G401 (cell line): Measurements from ENCODE around the gene ARMH3. TPM values are rescaled to one million over a fixed set of nuclear protein-coding genes. Genes with fewer than 3 reads are reported as not detected.
"Not testable (repeated sequence)": the region's sequence is repeated elsewhere in the genome, so short reads cannot be mapped to it uniquely, and the experiment has no call there.

Experiments
- DNase-seq: peaks from one replicate; pipeline ENCODE4 v3.0.0-alpha.2; 2015; ENCODE audit warnings: low spot score
- in situ Hi-C: cut with HindIII; loops from 2 replicates; pipeline ENCODE4 v1.10.0; 2016; ENCODE audit warnings: low sequenced_read_pairs, mixed read lengths
- total RNA-seq: library from RNA; depleted of rRNA; stranded (reverse); fragments of >200 nt; shearing (Covaris generic); gene quantifications from 2 replicates; pipeline ENCODE4 v1.2.3, GENCODE V29; 2014

ARMH3 gene
- total RNA-seq, 1 experiment from 2014 or later = 15.3 TPM

- in situ Hi-C loops = not testable (repeated sequence)
- DNase-seq = peak; percentile 43
These were observed 909 bp downstream of the ARMH3 start for GRCh38 chr10:102054881-102055646.

- in situ Hi-C loops = no loop called here
- no peak for DNase-seq
These were observed 9.9 kb downstream of the ARMH3 start for GRCh38 chr10:102046095-102046494.

GRCh38 chr10:102045292-102045691, 10.7 kb downstream of the ARMH3 start:
- DNase-seq = no peak
- in situ Hi-C loops = no loop called here

GRCh38 chr10:102040305-102041050, 15.5 kb downstream of the ARMH3 start:
- in situ Hi-C loops = no loop called here
- no peak for DNase-seq

GRCh38 chr10:102038410-102038809, 17.6 kb downstream of the ARMH3 start:
- no peak for DNase-seq
- in situ Hi-C loops = no loop called here

GRCh38 chr10:102035807-102036206, 20.2 kb downstream of the ARMH3 start:
- not testable (repeated sequence) for DNase-seq

GRCh38 chr10:102033787-102034186, 22.2 kb downstream of the ARMH3 start:
- in situ Hi-C loops = no loop called here

More at GRCh38 chr10:102035807-102036206, 20.2 kb downstream of the ARMH3 start:
- in situ Hi-C loops = not testable (repeated sequence)

GRCh38 chr10:102027261-102027660, 28.7 kb downstream of the ARMH3 start:
- in situ Hi-C loops = no loop called here
- no peak for DNase-seq

More at GRCh38 chr10:102033787-102034186, 22.2 kb downstream of the ARMH3 start:
- no peak for DNase-seq

GRCh38 chr10:102024799-102025198, 31.2 kb downstream of the ARMH3 start:
- no peak for DNase-seq
- in situ Hi-C loops = loop anchor here (25.0 kb wide), 1 partner anchor 137 kb away; no protein-coding TSS in a partner anchor

GRCh38 chr10:102020938-102021337, 35.0 kb downstream of the ARMH3 start:
- in situ Hi-C loops = loop anchor here (25.0 kb wide), 1 partner anchor 134 kb away; no protein-coding TSS in a partner anchor
- no peak for DNase-seq

- in situ Hi-C loops = loop anchor here (25.0 kb wide), 1 partner anchor 130 kb away; no protein-coding TSS in a partner anchor
These were observed 38.7 kb downstream of the ARMH3 start for GRCh38 chr10:102017295-102017694.

GRCh38 chr10:102016416-102016815, 39.6 kb downstream of the ARMH3 start:
- in situ Hi-C loops = loop anchor here (25.0 kb wide), 1 partner anchor 129 kb away; no protein-coding TSS in a partner anchor
- no peak for DNase-seq

More at GRCh38 chr10:102017295-102017694, 38.7 kb downstream of the ARMH3 start:
- no peak for DNase-seq

GRCh38 chr10:102010961-102011360, 45.0 kb downstream of the ARMH3 start:
- peak; percentile 16 for DNase-seq
- in situ Hi-C loops = loop anchor here (25.0 kb wide), 1 partner anchor 124 kb away; no protein-coding TSS in a partner anchor

GRCh38 chr10:102009801-102010425, 46.1 kb downstream of the ARMH3 start:
- peak; percentile 89 for DNase-seq
- in situ Hi-C loops = loop anchor here (25.0 kb wide), 1 partner anchor 123 kb away; no protein-coding TSS in a partner anchor

GRCh38 chr10:102007796-102008195, 48.2 kb downstream of the ARMH3 start:
- in situ Hi-C loops = loop anchor here (25.0 kb wide), 1 partner anchor 120 kb away; no protein-coding TSS in a partner anchor
- DNase-seq = no peak

- in situ Hi-C loops = loop anchor here (25.0 kb wide), 1 partner anchor 120 kb away; no protein-coding TSS in a partner anchor
- DNase-seq = not testable (repeated sequence)
These were observed 48.9 kb downstream of the ARMH3 start for GRCh38 chr10:102007031-102007430.

GRCh38 chr10:102004376-102004775, 51.6 kb downstream of the ARMH3 start:
- in situ Hi-C loops = loop anchor here (25.0 kb wide), 1 partner anchor 117 kb away; no protein-coding TSS in a partner anchor
- DNase-seq = no peak

GRCh38 chr10:102003541-102003940, 52.4 kb downstream of the ARMH3 start:
- in situ Hi-C loops = loop anchor here (25.0 kb wide), 1 partner anchor 116 kb away; no protein-coding TSS in a partner anchor
- no peak for DNase-seq
